Measurements from ENCODE around the gene TP53TG5. TPM values are rescaled to one million over a fixed set of nuclear protein-coding genes. Genes with fewer than 3 reads are reported as not detected.

The TP53TG5 gene
- polyA plus RNA-seq, 4 donors, result 0.97 to 2.2 (median 1.5) TPM

- DNase-seq (ENCODE audit: low read depth in 4 of 4, low spot score in 2 of 4), result no peak
Observed at GRCh38 chr20:45347936-45348778, 30.0 kb downstream of the TP53TG5 start, which contains the start of gene SDC4. Gene SDC4 (minus strand): TSS chr20:45348424. CDS start chr20:45348384, 40 bp downstream.

GRCh38 chr20:45347297-45347935, 30.7 kb downstream of the TP53TG5 start:
- no peak for DNase-seq (ENCODE audit: low read depth in 4 of 4, low spot score in 2 of 4)

GRCh38 chr20:45346851-45347250, 31.3 kb downstream of the TP53TG5 start:
- DNase-seq (ENCODE audit: low read depth in 4 of 4, low spot score in 2 of 4), result no peak

- DNase-seq (ENCODE audit: low read depth in 4 of 4, low spot score in 2 of 4), result no peak
Observed at GRCh38 chr20:45346291-45346718, 31.8 kb downstream of the TP53TG5 start.

GRCh38 chr20:45345104-45345936, 32.8 kb downstream of the TP53TG5 start:
- DNase-seq (ENCODE audit: low read depth in 4 of 4, low spot score in 2 of 4), result no peak

GRCh38 chr20:45344168-45344860, 33.8 kb downstream of the TP53TG5 start:
- no peak for DNase-seq (ENCODE audit: low read depth in 4 of 4, low spot score in 2 of 4)

- DNase-seq (ENCODE audit: low read depth in 4 of 4, low spot score in 2 of 4), result no peak
Observed at GRCh38 chr20:45343532-45344167, 34.5 kb downstream of the TP53TG5 start.

GRCh38 chr20:45342855-45343531, 35.1 kb downstream of the TP53TG5 start:
- no peak for DNase-seq (ENCODE audit: low read depth in 4 of 4, low spot score in 2 of 4)

GRCh38 chr20:45341939-45342854, 35.9 kb downstream of the TP53TG5 start:
- DNase-seq (ENCODE audit: low read depth in 4 of 4, low spot score in 2 of 4), result no peak

- no peak for DNase-seq (ENCODE audit: low read depth in 4 of 4, low spot score in 2 of 4)
Observed at GRCh38 chr20:45341579-45341938, 36.6 kb downstream of the TP53TG5 start.

GRCh38 chr20:45340951-45341350, 37.2 kb downstream of the TP53TG5 start:
- DNase-seq (ENCODE audit: low read depth in 4 of 4, low spot score in 2 of 4), result no peak

- DNase-seq (ENCODE audit: low read depth in 4 of 4, low spot score in 2 of 4), result no peak
Observed at GRCh38 chr20:45340236-45340847, 37.8 kb downstream of the TP53TG5 start.

GRCh38 chr20:45339799-45340198, 38.3 kb downstream of the TP53TG5 start:
- DNase-seq (ENCODE audit: low read depth in 4 of 4, low spot score in 2 of 4), result no peak

GRCh38 chr20:45339084-45339483, 39.0 kb downstream of the TP53TG5 start:
- no peak for DNase-seq (ENCODE audit: low read depth in 4 of 4, low spot score in 2 of 4)

- no peak for DNase-seq (ENCODE audit: low read depth in 4 of 4, low spot score in 2 of 4)
Observed at GRCh38 chr20:45338121-45339030, 39.7 kb downstream of the TP53TG5 start.

- DNase-seq (ENCODE audit: low read depth in 4 of 4, low spot score in 2 of 4), result no peak
Observed at GRCh38 chr20:45337367-45338120, 40.6 kb downstream of the TP53TG5 start.

All from left renal cortex interstitium (tissue), 4 donors.